GM12878 (cell line): ENCODE results near the gene HOXB3.

ENCODE experiments used
- CBX5 ChIP-seq: sonication (generic); IDR thresholded peaks from 2 replicates; pipeline ENCODE4 v1.6.1; 2016; ENCODE audit warnings: low read depth, moderate library complexity, mild to moderate bottlenecking, inconsistent platforms
- EZH2 ChIP-seq: IDR thresholded peaks from 2 replicates; pipeline ENCODE4 v1.6.1; 2012; ENCODE audit warnings: low read depth, mild to moderate bottlenecking, control low read depth, inconsistent platforms, low read length, borderline replicate concordance; ENCODE audit not compliant: control insufficient read depth
- KAT2A ChIP-seq: conservative IDR thresholded peaks from 2 replicates; pipeline ENCODE4 v1.6.1; 2011; ENCODE audit warnings: low read depth, low read length; ENCODE audit not compliant: control insufficient read depth
- MYC ChIP-seq: IDR thresholded peaks from 2 replicates; pipeline ENCODE4 v1.6.1; 2011; ENCODE audit warnings: mild to moderate bottlenecking, low read length, moderate library complexity, inconsistent platforms; ENCODE audit not compliant: insufficient read depth, insufficient replicate concordance, insufficient read length, severe bottlenecking
- POLR2A ChIP-seq: IDR thresholded peaks from 2 replicates; pipeline ENCODE4 v1.6.1; 2011; ENCODE audit warnings: low read depth, mild to moderate bottlenecking, low read length
- POLR2AphosphoS5 ChIP-seq: IDR thresholded peaks from 2 replicates; pipeline ENCODE4 v1.6.1; 2011; ENCODE audit warnings: mild to moderate bottlenecking, low read length, inconsistent platforms
- SIN3A ChIP-seq: IDR thresholded peaks from 2 replicates; pipeline ENCODE4 v1.6.1; 2012; ENCODE audit warnings: low read depth, low read length, improper control_type of control experiment
- TF ChIP-seq, protein P1 (sequence below), 3 experiments: IDR thresholded peaks in 2 of 3; conservative IDR thresholded peaks in 1 of 3; 2 replicates each; pipeline ENCODE4 v1.5.1; 2011; ENCODE audit warnings: low read depth in 3 of 3, low read length in 3 of 3, mild to moderate bottlenecking in 3 of 3, control low read depth in 2 of 3, moderate library complexity in 2 of 3, inconsistent platforms in 1 of 3, mixed read lengths in 1 of 3; ENCODE audit not compliant: control insufficient read depth in 2 of 3, insufficient read depth in 1 of 3; ENCODE audit errors: extremely low read depth in 1 of 3
- TF ChIP-seq, protein P2 (sequence below): IDR thresholded peaks from 2 replicates; pipeline ENCODE4 v1.6.1; 2012; ENCODE audit warnings: mild to moderate bottlenecking, low read depth, low read length
- TF ChIP-seq, protein P3 (sequence below): IDR thresholded peaks from 2 replicates; pipeline ENCODE4 v1.6.1; 2012; ENCODE audit warnings: low read depth, low read length, improper control_type of control experiment

DNA sequence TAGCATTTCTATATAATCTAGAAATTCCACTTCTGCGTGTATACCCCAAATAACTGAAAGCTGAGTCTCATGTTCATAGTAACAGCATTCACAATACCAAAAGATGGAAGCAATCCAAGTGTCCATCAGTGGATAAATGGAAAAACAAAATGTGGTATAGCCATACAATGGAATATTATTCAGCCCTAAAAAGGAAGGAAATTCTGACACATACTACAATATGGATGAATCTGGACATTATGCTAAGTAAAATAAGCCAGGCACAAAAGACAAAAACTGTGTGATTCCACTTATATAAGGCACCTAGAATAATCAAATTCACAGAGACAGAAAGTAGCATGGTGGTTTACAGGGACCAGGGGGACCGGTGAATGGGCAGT lies 79.7 kb downstream of the HOXB3 start:
- TF ChIP-seq, protein P1, sequence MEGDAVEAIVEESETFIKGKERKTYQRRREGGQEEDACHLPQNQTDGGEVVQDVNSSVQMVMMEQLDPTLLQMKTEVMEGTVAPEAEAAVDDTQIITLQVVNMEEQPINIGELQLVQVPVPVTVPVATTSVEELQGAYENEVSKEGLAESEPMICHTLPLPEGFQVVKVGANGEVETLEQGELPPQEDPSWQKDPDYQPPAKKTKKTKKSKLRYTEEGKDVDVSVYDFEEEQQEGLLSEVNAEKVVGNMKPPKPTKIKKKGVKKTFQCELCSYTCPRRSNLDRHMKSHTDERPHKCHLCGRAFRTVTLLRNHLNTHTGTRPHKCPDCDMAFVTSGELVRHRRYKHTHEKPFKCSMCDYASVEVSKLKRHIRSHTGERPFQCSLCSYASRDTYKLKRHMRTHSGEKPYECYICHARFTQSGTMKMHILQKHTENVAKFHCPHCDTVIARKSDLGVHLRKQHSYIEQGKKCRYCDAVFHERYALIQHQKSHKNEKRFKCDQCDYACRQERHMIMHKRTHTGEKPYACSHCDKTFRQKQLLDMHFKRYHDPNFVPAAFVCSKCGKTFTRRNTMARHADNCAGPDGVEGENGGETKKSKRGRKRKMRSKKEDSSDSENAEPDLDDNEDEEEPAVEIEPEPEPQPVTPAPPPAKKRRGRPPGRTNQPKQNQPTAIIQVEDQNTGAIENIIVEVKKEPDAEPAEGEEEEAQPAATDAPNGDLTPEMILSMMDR (IDR thresholded peaks at IDR 0.05 in 2 of 3, conservative IDR thresholded peaks at IDR 0.05 in 1 of 3; ENCODE audit: control insufficient read depth in 2 of 3, extremely low read depth in 1 of 3, insufficient read depth in 1 of 3, low read depth in 3 of 3, low read length in 3 of 3) = no peak
- TF ChIP-seq POLR2A (no peak), EZH2 (no peak), POLR2AphosphoS5 (no peak), CBX5 (no peak), KAT2A (no peak), SIN3A (no peak), MYC (no peak)
- TF ChIP-seq, protein P2, sequence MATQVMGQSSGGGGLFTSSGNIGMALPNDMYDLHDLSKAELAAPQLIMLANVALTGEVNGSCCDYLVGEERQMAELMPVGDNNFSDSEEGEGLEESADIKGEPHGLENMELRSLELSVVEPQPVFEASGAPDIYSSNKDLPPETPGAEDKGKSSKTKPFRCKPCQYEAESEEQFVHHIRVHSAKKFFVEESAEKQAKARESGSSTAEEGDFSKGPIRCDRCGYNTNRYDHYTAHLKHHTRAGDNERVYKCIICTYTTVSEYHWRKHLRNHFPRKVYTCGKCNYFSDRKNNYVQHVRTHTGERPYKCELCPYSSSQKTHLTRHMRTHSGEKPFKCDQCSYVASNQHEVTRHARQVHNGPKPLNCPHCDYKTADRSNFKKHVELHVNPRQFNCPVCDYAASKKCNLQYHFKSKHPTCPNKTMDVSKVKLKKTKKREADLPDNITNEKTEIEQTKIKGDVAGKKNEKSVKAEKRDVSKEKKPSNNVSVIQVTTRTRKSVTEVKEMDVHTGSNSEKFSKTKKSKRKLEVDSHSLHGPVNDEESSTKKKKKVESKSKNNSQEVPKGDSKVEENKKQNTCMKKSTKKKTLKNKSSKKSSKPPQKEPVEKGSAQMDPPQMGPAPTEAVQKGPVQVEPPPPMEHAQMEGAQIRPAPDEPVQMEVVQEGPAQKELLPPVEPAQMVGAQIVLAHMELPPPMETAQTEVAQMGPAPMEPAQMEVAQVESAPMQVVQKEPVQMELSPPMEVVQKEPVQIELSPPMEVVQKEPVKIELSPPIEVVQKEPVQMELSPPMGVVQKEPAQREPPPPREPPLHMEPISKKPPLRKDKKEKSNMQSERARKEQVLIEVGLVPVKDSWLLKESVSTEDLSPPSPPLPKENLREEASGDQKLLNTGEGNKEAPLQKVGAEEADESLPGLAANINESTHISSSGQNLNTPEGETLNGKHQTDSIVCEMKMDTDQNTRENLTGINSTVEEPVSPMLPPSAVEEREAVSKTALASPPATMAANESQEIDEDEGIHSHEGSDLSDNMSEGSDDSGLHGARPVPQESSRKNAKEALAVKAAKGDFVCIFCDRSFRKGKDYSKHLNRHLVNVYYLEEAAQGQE = no peak
- TF ChIP-seq, protein P3, sequence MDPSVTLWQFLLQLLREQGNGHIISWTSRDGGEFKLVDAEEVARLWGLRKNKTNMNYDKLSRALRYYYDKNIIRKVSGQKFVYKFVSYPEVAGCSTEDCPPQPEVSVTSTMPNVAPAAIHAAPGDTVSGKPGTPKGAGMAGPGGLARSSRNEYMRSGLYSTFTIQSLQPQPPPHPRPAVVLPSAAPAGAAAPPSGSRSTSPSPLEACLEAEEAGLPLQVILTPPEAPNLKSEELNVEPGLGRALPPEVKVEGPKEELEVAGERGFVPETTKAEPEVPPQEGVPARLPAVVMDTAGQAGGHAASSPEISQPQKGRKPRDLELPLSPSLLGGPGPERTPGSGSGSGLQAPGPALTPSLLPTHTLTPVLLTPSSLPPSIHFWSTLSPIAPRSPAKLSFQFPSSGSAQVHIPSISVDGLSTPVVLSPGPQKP = no peak
